GM21528 (cell line): ENCODE data around the gene KIAA2012.

ENCODE experiments used
- ATAC-seq: cut with Tn5 transposase; IDR thresholded peaks from one replicate; pipeline ENCODE4 v1.9.1; 2021; ENCODE audit warnings: mild to moderate bottlenecking, moderate library complexity; ENCODE audit not compliant: unreplicated experiment, low FRiP score

Gene KIAA2012

DNA sequence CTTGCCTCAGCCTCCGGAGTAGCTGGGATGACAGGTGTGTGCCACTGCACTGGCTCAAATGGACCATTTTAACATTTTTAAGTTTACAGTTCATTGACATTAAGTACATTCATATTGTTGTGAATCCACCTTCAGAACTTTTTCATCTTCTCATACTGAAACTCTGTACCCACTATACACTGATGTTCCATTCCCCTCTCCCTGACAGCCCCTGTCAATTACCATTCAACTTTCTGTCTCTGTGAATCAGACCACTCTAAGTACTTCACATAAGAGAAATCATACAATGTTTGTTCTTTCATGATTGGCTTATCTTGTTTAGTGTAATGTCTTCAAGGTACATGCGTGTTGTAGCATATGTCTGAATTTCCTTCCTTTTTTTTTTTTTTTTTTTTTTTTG is 1.9 kb upstream of the KIAA2012 start:
- ATAC-seq: no peak

DNA sequence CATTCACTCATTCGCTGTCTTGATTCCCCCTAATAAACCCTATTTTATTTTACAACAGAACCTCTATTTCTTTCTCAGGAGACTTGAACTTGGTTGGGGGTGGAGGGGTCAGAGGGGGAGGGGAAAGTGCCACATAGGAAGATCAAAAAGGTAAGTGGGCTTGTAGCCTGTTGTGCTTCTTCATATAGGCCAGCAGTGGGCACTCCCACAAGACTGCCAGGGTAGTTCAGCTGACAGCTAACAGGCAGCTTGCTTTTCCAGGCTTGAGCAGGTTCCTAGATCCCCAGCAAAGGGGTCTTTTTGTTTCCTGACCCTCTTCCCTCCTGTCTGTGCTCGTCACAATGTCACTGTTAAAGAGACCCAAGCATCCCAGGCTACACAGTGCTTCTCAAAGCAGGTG is 829 bp upstream of the KIAA2012 start:
- ATAC-seq: no peak

DNA sequence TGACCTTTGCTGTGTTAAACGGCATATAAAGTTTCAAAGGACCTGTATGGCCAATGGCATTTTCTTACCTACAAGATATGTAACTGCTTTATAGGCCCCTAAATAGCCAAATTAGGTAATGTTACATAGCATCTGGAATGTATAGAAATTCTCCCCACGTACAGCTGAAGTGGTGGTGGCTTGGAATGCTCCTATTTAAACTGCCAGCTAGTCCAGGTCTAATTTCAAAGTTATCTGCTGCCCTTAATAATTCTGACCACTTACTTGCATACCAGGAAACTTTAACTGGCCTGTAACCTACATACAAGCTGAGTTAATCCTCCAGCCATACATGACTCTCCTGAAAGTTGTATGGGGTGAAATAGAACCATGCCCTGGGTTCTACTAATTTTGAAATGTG is 1.3 kb downstream of the KIAA2012 start:
- no peak for ATAC-seq

DNA sequence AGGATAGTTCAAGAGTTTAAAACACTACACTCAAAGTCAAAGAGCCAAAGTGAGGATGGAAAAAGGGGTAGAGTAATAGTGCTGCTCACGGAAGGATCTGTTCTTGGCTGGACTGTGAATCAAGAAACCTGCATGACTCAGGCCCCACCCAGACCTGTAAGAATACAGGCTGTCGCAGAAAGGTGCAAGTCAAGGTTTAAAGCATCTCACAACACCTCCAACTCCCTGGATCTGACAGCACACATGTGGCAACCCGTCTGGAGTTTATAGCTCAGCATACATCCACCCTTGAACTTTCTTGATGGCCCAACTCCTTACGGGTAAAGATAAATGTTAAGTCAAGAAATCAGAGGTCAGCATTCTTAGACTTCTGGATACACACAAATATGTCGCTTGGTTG is 6.3 kb downstream of the KIAA2012 start:
- no peak for ATAC-seq

DNA sequence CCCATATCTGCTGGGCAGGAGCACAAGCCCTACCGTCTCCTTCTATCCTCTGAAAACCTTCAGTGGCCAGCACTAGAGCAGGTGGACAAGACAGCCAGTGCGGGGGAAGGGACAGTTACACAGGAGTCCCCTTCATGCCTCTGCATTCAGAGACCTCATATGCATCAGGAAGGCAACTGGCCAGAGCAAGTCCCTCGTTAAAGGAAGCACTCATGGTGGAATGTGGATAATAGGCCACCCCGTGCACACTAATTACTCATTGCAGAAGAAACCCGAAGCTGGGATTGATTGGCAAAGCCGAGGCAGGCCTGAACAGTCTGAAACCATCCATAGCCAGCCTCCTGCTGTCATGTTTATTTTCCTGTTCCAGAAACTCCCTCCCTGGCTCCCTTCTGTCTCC is 11.2 kb downstream of the KIAA2012 start:
- ATAC-seq: no peak

DNA sequence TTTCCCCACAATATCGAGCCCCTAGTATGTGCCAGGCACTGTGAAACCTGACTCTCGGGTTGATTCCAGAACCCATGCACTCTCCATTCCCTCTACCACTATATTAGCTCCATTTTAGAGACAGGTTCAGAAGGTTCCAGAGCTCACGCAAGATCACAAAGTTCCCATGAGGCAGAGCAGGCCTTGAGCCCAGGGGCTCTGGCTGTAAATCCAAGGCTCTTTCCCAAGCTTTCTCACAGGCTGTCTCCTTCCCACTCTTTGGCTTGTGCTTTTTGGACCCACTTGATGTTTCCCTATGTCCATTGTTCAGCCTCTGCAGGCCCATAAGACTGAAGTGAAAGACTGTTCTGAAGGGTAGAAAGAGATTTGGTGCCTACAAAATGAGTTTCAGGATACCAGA is 15.7 kb downstream of the KIAA2012 start:
- ATAC-seq: no peak

DNA sequence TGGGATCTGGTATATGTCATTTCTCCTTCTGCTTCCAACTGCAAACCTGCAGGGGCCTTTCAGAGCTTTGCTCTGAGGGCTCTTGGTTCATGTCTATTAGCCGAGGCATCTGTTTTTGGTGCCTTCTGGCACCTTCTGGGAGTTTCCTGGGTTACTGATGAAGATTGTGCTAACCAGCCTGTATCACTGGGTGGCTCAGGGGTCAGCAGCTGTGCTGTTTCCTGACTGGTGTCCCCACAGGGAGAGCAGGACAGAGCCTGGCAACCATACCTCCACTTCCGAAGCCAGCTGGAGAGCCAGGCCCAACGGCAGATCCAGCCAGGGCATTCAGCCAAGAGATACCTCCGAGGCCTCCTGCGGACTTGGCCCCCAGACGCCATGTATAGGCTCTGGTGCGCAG is 17.5 kb downstream of the KIAA2012 start:
- no peak for ATAC-seq

DNA sequence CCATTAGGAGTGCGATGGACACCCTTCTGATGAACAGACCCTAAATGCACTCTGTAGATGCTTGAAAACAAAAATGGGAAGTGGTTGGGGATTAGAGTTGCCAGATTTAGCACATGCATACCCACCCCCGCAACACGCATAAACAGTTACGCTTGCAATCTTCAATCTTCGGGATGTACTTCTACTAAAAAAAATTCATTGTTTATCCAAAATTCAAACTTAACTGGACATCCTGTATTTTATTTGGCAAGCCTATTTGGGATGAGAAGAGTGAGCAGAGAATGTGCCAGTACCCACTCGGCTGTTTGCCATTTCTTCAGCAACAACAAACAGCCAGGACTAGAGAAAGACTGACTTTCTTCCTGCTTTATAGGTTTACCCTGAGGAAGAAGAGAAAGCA is 18.4 kb downstream of the KIAA2012 start:
- no peak for ATAC-seq

DNA sequence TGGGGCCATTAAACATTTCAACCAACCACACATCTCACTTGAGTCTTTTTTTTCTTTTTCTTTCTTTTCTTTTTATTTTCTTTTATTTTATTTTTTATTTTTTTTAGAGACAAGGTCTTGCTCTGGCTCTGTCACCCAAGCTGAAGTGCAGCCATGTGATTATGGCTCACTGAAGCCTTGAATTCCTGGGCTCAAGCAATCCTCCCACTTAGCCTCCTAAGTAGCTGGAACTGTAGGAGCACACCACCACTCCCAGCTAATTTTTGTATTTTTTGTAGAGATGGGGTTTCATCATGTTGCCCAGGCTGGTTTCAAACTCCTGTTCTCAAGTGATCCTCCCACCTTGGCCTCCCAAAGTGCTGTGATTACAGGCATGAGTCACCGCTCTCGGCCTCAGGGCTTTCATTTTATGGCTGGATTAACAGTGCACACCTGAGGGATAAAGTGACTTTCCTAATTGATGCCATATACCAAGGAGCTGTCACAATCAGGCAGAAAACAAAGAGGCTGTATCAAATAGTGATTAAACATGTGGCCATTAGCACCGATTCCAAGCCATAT is 21.5 kb downstream of the KIAA2012 start:
- no peak for ATAC-seq

DNA sequence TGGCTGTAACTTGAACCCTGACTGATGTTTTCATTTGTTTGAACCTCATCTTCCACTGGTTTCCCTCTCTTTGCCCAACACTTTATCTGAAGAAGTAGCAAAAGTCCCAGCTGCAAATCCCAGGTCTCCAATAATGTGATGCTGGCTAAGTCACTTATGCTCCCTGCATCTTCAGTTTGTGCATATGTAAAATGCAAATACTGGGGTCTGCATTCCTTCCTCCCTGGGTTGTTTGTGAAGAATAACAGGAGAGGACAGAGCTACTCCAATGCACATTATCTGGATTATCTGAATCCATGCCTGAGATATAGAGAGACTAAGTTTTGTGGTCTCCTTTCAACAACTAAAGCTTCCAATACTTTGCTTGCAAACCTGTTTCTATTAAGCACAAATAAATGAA is 22.2 kb downstream of the KIAA2012 start:
- ATAC-seq: no peak

DNA sequence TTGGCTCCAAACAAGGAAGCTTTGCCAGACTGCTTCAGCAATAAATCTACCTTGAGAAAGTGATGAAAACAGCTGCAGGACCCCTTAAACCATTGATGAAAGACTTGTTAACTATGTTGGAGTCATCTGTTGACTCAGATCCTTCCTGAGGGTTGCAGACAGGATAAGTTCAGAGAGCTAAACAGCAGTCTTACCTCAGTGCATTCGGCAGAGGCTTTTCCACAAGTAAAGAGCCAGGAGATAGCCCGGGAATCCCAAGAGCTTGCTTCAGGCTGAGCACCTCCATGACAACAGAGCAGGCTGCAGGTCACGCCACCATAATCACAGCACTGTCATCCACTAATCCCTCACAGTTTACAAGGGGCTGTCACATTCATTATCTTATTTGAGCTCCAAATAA is 23.7 kb downstream of the KIAA2012 start:
- ATAC-seq: no peak

DNA sequence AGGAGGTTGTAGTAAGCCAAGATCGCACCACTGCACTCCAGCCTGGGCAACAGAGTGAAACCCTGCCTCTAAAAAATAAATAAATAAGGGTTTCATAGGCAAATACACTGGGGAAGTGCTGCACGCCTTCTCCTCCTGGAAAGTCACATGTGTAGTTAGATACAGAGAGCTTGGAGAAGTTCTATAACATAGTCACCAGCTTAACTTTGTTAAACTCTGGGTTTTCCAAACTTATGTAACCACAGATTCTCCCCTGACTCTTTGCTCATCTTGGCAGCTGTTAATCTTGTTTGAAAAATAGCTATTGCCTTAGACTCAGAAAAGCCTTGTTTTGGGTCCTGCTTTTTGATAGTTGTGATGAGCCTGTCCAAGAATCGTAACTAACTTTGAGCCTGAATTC is 25.2 kb downstream of the KIAA2012 start:
- no peak for ATAC-seq

DNA sequence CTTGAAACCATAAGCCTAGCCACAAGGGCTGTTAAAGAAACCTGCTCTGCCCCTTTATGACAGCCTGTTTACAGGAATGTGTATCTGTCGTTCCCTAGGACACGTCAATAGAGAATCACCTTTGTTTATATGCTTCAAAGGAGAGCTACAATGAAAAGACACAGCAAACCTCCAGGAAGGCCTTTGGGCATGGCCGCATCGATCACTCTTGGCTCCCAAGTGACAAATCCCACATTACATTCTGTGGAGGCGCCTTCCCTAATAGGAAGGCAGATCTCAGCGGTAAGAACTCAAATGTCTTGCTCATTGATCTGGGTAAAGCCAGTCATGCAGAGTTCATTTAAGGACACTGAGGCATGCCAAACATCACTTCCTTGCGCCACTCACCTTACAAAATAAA is 26.5 kb downstream of the KIAA2012 start:
- ATAC-seq: no peak

DNA sequence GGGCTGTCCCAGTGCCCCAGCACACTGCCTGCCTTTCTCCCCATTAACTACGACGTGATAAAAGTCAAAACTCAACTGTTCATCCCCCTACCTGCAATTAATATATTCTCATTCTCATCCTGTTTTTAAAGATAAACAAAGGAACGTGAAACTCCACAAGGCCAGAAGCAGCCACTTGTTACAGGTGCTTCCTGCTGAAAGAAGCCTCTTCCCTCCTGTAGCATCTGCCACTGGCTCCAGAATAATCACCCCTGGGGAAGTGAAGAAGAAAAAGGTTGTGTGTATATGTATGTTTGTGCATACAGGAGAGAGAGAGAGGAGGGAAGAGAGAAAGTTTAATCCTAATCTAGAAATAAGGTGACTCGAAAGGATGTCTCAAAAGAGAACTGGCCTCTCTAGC is 27.1 kb downstream of the KIAA2012 start:
- ATAC-seq: no peak

DNA sequence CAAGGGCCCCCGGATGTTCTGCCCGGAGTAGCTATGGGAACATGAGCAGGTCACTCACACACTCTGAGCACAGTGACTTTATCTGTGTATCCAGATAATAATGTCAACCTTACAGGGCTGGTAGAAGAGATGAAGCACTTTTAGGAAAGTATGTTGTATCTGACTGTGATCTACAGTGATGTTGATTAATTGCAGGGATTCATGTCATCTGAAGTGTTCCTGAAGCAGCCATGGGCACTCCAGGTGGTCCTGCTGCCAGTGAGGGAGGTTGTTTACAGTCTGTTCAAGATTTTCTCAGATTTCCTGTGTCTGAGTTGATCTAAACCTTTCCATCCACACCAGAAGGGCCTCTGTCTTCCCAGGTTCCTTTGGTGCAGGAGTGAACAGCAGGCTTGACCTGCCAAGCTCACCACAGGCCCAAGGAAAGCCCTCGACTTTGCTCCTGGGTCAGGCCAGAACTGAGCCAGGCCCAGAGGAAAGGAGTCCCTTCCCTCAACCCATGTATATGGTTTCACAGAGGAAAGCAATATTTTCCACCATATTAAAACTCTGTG is 28.0 kb downstream of the KIAA2012 start:
- ATAC-seq: no peak

DNA sequence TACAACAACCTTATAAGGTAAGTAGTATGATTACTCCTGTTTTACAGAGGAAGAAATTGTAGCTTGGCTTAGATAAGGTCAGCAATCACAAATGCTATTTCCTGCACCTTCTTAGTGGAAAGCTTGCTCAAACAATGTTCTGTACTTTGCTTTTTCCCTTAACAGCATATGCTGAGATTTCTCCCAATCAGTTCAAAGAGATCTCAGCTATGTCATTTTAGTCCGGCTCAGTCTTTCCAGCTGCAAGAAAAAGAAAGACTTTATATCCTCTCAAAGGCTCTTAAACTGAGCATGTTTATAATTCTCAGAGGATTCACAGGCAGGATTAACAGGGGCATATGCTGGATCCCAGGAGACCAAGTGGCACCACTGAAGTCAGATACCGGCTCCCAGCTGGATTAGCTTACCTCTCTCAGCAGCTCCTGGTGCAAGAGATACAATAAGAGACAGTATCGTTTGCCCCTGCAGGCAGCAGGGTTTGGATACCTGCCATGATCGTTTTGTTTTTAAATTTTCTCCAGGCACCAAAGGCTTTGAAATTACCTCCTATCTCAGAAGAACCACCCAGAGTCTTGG is 29.5 kb downstream of the KIAA2012 start:
- no peak for ATAC-seq

DNA sequence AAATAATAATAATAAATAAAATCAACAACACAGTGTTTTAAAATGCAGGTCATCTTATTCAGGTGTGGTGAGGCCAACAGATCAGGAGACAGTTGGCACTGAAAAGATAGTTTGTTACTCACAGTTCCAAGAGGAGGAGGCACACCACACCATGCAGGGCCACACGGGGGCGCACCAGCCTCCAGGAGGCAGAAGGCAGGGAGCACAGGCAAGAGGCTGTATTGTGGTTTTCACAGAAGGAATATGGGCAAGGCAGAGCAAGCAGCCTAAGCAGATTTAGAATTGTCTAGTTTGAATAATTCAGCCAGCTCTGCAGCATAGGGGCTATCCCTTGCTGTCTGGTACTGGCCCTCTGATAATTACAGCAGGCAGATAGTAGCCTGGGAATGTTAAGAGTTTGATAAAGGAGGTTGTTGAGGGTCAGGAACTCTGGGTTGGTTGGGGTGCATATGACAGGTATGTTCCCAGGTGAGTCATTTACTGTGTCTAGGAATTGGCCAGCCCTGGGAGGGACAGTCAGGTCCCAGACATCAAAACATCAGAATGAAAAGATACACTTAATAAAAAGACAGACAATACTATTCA is 31.3 kb downstream of the KIAA2012 start:
- no peak for ATAC-seq

DNA sequence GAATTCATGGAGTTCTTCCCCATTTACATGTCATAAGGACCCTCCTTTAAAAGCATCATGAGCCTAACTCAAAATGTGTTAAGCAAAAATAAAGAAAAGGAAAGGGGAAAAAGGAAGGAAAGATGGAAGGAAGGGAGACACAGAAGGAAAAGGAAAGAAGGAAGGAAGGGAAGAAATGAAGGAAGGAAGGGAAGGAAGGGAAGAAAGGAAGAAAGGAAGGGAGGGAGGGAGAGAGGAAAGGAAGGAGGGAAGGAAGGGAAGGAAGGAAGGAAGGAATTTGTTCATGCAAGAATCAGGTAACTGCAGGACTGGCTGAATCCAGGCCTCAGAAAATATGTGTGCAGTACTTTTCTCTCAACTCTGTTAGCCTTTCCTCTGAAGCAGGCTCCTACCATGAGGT is 32.0 kb downstream of the KIAA2012 start:
- ATAC-seq: no peak

DNA sequence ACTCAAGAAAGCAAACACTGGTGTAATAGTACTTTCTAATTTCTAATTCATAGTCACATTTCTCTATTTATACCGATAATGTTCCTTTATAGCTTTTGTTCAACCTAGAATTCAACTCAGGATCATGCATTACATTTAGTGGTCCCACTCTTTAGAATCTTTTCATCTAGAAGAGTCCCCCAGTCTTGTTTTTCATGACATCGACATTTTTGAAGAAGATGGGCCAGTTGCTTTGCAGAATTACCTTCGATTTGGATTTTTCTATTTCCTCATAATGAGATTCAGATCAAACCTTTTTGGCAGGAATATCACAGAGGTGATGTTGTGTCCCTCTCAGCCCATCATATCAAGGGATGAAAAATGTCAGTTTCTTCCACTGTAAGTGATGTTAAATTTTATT is 35.3 kb downstream of the KIAA2012 start:
- no peak for ATAC-seq

DNA sequence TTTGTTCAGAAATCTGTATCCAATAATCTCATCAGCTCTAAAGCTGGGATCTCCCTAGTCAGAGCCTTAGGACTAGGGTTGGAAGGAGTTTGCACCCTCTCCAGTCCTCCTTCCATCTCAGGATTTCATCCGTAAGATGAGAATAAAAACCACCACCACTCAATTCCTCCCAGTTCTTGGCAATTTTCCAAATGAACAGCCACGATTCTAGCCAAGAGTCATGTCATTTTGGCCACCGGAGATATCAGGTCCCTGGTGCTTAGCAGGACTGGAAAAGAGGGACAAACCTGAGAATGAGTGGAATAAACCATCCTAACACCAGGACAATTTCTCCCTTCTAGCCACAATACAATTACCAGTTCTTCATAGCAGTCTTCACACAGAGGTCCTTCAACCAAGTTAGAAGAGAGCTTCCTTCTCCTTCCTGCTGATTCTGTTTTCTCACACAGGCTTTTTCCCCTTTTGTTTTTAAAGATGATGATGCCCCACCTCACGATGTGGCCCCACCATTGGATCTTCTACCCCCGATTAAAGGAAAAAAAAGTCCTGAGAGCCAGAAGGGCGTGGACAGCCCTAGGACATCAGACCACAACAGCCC is 36.2 kb downstream of the KIAA2012 start:
- no peak for ATAC-seq

DNA sequence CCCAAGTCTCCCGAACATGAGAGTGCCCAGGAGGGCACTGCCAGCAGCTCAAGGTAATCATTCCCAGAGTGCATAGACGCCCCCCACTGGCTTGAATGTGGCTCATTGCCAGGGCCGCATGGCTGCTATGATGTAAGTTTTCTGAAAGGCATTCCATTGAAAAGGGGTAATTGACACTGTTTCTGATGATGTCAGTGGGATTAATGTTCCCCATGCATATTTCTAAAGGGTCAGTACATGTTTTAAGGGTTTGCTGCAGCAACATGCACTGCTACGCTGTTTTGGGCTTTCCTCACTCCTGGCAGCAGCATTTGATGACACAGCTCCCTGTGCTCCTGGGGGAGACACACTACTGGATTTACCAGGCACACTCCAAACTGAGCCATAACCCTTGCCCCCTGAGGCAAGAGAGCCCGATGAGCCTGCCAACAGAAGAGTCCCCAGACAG is 36.7 kb downstream of the KIAA2012 start:
- ATAC-seq: no peak

DNA sequence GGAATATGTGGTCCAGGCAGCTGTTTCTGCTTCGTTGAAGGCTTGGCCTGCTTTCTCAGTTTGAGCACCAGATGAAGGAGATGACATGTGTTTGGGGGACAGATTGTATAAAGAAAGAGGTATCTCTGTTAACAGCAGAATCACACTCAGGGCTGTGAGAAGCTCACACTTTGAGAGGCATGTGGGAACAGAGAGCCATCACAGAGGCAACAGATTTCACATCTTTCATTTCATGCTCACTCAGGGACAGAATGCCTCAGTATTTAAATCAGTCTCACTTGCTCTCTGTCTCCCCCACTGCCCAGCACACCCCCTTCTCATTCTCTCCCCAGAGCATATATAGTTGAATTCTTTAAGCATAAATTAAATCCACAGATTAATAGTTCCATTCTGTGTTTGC is 37.4 kb downstream of the KIAA2012 start:
- ATAC-seq: no peak
